Type B pancreatic cell (in vitro differentiated cells): ENCODE results near the gene IFI44. TPM values are rescaled to one million over a fixed set of nuclear protein-coding genes. Genes with fewer than 3 reads are reported as not detected.

Experiments used
- DNase-seq: peaks from one replicate; pipeline ENCODE4 v3.0.0; 2021; ENCODE audit warnings: mixed read lengths; ENCODE audit not compliant: unreplicated experiment; ENCODE audit errors: extremely low spot score
- H3K27ac Mint-ChIP-seq: 2 replicates; pipeline ENCODE4 v1.8.0; 2021; ENCODE audit warnings: mild to moderate bottlenecking, mixed read lengths
- H3K27me3 Mint-ChIP-seq: 2 replicates; pipeline ENCODE4 v1.8.0; 2021; ENCODE audit warnings: mixed read lengths
- H3K36me3 Mint-ChIP-seq: 2 replicates; pipeline ENCODE4 v1.8.0; 2021; ENCODE audit warnings: mixed read lengths
- H3K4me1 Mint-ChIP-seq: one replicate; pipeline ENCODE4 v1.8.0; 2021; ENCODE audit warnings: mixed read lengths; ENCODE audit not compliant: unreplicated experiment
- H3K4me3 Mint-ChIP-seq: 2 replicates; pipeline ENCODE4 v1.8.0; 2021; ENCODE audit warnings: mild to moderate bottlenecking, mixed read lengths
- H3K9me3 Mint-ChIP-seq: 2 replicates; pipeline ENCODE4 v1.8.0; 2021; ENCODE audit warnings: mixed read lengths
- total RNA-seq: library from RNA; stranded (reverse); gene quantifications from 2 replicates; pipeline ENCODE4 v1.2.1, GENCODE V29; 2021; ENCODE audit warnings: low replicate concordance
- TF ChIP-seq, protein P1 (sequence below): fragments of 200-600 bp; sonication (generic); conservative IDR thresholded peaks from 2 replicates; pipeline ENCODE4 v1.5.0; 2021; ENCODE audit warnings: antibody characterized with exemption, mild to moderate bottlenecking

IFI44 gene
- total RNA-seq, 1 donor from 2014 or later, result 4.8 TPM

DNA sequence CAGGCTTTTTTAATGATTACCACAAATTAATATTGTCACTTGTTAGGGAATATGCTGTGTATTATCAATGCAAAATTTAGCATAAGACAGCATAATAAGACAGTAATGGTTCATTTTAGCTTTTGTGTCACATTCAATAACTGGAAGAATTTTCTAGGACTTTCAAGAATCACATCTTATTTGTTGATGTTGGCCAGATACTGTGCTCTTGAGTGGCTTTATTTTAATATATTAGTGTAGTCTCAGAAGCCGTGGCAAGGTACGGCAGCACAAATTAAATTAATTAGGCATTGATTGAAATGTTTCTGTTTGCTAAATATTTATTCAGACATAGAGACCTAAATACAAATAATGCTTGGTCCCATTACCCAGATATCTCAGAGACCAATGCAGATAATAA, 19.0 kb upstream of the IFI44 start:
- Mint-ChIP-seq H3K4me3 (no peak overlapping the region), H3K36me3 (no peaks in the 10 kb centered on the region)

DNA sequence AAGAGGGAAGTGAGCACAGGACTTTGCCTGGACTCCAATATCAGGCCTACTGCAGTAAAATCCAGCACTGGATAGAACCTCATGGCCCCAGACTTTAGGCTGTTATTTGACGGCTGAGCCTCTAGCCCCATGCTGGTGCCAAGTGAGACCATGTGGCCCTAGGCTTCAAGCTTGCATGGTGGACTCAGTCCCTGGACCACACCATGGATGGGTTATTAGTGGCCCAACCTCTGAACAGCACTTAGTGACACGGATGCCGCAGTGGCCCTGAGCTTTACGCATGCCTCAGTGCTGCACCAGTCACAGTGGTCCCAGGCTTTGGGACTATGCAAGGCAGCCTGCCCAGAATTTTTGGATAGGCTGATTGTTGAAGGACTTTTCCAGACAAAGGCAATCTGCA, 16.4 kb upstream of the IFI44 start:
- TF ChIP-seq, protein P1, sequence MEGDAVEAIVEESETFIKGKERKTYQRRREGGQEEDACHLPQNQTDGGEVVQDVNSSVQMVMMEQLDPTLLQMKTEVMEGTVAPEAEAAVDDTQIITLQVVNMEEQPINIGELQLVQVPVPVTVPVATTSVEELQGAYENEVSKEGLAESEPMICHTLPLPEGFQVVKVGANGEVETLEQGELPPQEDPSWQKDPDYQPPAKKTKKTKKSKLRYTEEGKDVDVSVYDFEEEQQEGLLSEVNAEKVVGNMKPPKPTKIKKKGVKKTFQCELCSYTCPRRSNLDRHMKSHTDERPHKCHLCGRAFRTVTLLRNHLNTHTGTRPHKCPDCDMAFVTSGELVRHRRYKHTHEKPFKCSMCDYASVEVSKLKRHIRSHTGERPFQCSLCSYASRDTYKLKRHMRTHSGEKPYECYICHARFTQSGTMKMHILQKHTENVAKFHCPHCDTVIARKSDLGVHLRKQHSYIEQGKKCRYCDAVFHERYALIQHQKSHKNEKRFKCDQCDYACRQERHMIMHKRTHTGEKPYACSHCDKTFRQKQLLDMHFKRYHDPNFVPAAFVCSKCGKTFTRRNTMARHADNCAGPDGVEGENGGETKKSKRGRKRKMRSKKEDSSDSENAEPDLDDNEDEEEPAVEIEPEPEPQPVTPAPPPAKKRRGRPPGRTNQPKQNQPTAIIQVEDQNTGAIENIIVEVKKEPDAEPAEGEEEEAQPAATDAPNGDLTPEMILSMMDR, result no peak
- H3K27ac Mint-ChIP-seq, result no peak overlapping the region
- no peaks in the 10 kb centered on the region for H3K4me1 Mint-ChIP-seq
- H3K36me3 Mint-ChIP-seq, result no peaks in the 10 kb centered on the region
- H3K4me3 Mint-ChIP-seq, result no peak overlapping the region
- peaks cover 3% of the 10 kb centered on the region for H3K27me3 Mint-ChIP-seq
- no peak for DNase-seq
- H3K9me3 Mint-ChIP-seq, result no peaks in the 10 kb centered on the region

More for the DNA sequence above, 19.0 kb upstream of the IFI44 start:
- Mint-ChIP-seq H3K27ac (no peak overlapping the region), H3K9me3 (no peaks in the 10 kb centered on the region), H3K27me3 (peaks cover 3% of the 10 kb centered on the region), H3K4me1 (no peaks in the 10 kb centered on the region)
- DNase-seq, result no peak
- TF ChIP-seq, protein P1, result no peak

DNA sequence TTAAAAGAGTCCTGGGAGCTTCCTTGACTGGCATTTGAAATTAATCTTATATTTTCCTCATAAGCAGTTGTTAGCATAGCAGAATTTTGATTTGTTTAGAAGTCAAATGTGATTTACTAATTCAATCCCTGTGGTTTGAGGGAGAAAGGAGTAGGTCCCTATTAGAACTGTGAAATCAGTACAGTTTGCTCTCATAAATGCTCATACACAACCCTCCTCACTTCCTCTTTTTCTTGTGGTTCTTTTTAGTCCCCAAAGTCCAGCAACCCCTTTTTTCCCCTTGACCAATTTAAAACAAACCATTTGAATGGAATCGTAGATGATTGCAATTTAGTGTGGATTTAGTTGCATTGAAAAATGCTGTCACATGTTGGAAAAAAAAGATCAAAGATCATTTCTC, 9.2 kb upstream of the IFI44 start:
- Mint-ChIP-seq H3K27ac (no peak overlapping the region), H3K36me3 (peaks cover 3% of the 10 kb centered on the region), H3K9me3 (no peaks in the 10 kb centered on the region), H3K27me3 (no peaks in the 10 kb centered on the region), H3K4me1 (no peaks in the 10 kb centered on the region), H3K4me3 (no peak overlapping the region)
- TF ChIP-seq, protein P1, result no peak
- DNase-seq, result no peak

DNA sequence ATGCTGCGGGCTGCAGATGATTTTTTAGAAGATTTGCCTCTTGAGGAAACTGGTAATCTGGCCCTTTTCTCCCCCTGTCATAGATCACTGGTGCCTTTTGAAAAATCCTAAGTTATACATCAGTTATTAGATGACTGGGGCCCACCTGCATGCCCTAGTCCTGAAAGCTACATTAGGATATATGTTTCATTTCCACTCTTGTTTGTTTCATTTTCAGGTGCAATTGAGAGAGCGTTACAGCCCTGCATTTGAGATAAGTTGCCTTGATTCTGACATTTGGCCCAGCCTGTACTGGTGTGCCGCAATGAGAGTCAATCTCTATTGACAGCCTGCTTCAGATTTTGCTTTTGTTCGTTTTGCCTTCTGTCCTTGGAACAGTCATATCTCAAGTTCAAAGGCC, 8.1 kb upstream of the IFI44 start:
- Mint-ChIP-seq H3K36me3 (peaks cover 3% of the 10 kb centered on the region), H3K4me3 (no peak overlapping the region), H3K4me1 (no peaks in the 10 kb centered on the region), H3K9me3 (no peaks in the 10 kb centered on the region), H3K27me3 (no peaks in the 10 kb centered on the region), H3K27ac (no peak overlapping the region)
- TF ChIP-seq, protein P1, result no peak
- DNase-seq, result no peak

DNA sequence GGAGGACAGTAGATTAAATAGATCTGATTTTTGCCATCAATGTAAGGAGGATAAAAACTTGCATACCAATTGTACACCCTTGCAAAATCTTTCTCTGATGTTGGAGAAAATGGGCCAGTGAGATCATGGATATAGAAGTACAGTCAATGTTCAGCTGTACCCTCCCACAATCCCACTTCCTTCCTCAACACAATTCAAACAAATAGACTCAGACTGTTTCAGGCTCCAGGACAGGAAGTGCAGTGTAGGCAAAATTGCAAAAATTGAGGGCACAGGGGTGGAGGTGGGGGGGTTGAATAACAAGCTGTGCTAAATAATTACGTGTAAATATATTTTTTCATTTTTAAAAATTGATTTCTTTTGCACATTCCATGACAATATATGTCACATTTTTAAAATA, 3.9 kb upstream of the IFI44 start:
- Mint-ChIP-seq H3K4me3 (no peak overlapping the region), H3K4me1 (no peaks in the 10 kb centered on the region), H3K36me3 (peaks cover 3% of the 10 kb centered on the region), H3K9me3 (no peaks in the 10 kb centered on the region), H3K27me3 (no peaks in the 10 kb centered on the region), H3K27ac (no peak overlapping the region)
- TF ChIP-seq, protein P1, result no peak
- DNase-seq, result no peak

DNA sequence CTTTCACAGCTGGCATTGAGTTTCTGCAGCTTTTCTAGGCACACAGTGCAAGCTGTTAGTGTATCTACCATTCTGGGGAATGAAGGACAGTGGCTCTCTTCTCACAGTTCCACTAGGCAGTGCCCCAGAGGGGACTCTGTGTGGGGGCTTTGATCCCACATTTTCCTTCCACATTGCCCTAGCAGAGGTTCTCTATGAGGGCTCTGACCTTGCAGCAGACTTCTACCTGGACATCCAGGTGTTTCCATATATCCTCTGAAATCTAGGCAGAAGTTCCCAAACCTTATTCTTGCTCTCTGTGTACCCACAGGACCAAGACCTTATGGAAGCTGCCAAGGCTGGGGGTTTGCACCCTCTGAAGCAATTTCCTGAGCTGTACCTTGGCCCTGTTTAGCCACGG, 2.4 kb upstream of the IFI44 start:
- H3K27me3 Mint-ChIP-seq, result peaks cover 4% of the 10 kb centered on the region
- TF ChIP-seq, protein P1, result no peak
- DNase-seq, result no peak
- peaks cover 3% of the 10 kb centered on the region for H3K36me3 Mint-ChIP-seq
- no peak overlapping the region for H3K27ac Mint-ChIP-seq
- H3K4me3 Mint-ChIP-seq, result no peak overlapping the region
- H3K4me1 Mint-ChIP-seq, result no peaks in the 10 kb centered on the region
- no peaks in the 10 kb centered on the region for H3K9me3 Mint-ChIP-seq
